COLO829 (cell line): Measurements from ENCODE around the gene PTAFR.

Experiments
- DNase-seq: peaks from one replicate; pipeline ENCODE4 v3.0.0; 2012; ENCODE audit warnings: low spot score

Gene PTAFR, protein sequence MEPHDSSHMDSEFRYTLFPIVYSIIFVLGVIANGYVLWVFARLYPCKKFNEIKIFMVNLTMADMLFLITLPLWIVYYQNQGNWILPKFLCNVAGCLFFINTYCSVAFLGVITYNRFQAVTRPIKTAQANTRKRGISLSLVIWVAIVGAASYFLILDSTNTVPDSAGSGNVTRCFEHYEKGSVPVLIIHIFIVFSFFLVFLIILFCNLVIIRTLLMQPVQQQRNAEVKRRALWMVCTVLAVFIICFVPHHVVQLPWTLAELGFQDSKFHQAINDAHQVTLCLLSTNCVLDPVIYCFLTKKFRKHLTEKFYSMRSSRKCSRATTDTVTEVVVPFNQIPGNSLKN

DNA sequence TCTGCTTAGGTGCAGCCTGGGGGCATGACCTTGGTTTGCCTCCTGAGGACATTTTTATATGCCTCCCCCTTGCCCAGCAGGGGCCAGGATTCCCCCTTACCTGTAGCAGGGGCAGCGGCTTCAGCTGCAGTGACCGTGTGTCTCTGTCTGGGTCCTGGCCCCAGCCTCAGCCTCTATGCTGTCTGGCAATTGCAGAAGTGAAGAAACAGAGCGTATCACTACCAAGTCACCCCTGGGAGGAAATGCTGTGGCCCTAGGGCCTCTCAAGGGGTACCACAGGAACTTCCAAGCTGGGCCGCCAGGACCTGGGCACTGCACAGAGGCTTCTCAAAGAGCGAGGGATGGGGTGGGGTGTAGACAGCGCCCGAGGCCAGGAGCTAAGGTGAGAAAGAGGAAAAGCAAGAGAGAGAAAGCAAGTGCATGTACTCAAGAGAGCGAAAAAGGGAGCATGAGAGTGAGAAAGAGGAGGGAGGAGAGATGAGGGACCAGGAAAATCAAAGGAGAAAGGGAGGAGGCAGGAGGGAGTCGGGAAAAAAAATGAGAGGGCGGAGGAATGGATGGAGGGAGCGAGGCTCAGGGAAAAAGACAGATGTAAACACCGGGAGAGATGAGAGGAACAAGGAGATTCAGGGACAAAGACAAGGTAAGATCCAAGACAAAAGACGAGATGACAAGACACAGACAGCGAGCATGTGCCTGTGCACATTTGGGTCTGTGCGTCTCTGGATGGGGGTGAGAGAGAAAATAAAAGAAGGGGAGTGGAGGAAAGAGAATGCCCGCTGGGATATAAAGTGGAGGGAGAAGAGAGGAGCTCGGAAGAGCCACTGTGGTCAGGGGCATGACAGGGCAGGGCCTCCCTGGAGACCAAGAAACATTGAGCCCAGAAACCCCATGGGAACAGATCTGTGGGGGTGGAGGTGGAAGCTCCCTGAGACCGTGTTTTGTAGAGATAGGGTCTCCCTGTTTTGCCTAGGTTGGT lies at the start of gene PTAFR:
TSS of gene PTAFR (minus strand) at position 199 of the 979 bp plus-strand sequence. CDS start 25,669 bp downstream, outside the sequence.
- DNase-seq, result no peak

DNA sequence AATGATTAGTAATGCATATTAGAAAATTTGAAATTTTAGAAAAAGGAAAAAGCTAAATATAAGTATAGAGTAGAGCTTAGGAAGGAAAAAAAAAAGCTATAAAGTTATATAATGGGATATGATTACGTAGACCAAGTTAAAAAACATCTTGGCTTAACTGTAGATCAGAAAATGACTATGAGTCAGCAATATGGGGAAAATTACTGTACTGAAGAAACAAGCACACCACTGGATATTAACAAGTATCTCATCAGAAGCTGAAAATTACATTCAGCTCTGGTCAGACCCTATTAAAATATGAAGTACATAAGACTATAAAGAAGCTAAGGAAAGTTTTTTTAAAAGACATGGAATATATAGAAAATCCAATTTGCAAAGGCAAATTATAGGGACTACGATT lies 36.8 kb upstream of the PTAFR start:
- DNase-seq, result no peak

DNA sequence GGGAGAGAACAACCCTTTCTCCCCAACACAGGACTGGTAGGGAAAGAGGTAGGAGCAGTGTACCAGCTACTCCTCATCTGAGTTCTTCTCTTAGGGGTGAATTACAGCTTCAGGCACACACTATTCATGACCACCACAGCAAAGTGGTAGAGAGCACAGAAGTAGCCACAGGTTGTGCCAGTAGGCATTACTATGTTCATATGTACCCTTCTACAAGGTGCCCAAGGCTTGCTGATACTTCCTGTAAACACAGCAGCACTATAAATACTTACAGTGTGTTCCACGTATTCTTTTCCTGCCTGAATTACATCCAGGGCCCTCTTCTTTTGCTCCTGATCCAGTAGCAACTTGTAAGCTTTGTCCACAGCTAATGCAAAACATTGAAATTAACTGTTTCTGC lies 33.2 kb upstream of the PTAFR start:
- DNase-seq, result no peak

DNA sequence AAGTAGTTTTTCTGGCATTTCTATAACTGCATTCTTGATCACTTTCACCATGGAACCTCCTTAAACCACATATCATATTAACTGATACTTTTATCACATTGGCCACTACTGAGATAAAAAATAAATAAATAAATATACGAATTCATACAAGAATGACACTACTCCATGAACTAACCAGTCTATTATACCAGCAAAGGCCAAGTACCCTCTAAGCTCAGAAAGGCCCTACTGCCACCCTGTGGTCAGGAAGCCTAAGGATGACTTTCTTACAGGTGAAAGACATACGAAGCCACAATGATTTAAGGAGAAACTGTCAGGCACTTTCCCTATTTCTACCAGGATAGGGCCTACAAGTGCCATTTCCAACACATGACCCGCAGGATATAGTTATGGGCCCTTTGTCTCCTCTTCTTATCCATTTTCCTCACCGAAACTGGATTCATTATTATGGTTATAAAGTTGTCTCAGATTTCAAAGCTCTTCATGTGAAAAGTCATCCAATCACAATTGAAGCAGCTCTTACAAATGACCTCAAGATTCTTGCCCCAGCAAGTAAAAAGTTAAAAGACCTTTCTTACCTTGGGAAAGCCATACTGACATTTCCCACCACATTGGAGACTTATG lies 32.4 kb upstream of the PTAFR start:
- peak; percentile 50 for DNase-seq

DNA sequence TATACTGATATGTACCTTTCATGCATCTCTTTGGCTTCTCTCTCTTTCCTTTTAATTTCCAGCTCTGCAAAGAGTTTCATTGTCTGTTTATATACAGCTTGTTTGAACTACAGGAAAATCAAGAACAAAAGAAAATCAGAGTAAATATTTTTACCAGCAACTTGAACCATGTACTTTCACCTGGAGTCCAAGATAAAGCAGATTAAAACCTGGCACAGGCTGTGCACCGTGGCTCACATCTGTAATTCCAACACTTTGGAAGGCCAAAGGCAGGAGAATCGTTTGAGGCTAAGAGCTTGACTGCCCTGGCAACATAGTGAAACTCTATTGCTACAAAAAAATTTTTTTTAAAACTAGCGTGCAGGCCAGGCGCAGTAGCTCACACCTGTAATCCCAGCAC lies 28.8 kb upstream of the PTAFR start:
- DNase-seq, result no peak

DNA sequence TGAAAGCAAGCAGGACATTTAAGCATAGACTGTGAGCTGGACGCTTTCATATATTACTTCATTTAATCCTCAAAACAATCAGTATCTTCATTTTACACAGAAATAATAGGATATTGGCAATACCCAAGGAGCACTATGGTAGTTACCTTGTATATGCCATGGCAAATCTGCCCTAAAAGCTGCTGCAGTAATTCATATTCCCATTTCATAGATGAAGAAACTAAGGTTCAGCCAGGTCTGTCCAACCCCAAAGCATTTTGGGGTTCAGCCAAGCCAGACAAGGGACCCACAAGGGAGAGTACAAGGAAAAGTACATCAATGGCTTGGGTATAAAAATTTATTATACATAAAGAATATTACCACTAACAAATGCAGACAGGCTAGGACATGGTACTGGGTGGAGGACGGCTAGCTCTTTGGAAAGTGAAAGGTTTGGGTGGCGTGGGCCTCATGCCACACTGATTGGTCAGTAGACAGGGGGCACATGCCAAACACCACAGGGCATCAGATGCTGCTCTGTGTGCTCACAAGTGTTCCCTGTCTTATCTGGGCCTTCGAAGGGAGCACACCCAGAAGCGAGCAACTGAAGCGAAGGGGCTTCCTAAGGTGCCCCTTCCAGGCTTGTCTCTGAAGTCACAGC lies 23.9 kb upstream of the PTAFR start:
- no peak for DNase-seq

DNA sequence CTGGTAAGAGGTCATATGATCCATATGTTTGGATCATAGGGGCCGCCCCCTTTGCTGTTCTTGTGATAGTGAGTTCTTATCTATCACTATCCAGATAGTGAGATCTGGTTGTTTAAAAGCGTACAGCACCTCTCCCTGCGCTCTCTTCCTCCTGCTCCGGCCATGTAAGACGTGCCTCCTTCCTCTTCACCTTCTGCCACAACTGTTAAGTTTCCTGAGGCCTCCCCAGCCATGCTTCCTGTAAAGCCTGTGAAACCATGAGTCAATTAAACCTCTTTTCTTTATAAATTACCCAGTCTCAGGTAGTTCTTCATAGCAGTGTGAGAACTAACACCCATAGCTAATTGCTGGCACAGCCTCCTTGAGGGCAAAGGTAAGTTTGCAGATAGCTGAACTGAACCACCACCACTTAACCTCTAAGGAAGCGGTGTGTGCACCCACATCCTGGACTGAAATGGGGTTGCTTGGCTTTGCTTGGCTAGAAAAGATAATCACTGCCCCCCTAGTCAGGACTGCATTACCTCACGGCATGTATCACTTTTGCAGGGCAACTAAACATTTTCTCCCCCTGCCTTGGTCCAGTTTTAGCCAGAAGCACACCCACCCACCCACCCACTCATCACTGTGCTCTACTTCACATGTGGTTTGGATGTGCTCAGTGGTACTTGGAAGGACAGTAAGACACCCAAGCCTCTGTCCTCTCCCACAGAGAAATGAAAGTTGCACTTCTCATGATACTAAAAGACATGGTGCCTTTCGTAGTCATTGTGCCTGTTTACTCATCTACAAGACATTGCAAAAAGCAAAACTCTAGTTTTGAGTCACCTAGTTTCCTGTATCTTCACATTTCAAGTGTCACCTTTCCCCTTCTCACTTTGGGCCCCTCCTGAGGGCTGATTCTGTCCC lies 23.1 kb upstream of the PTAFR start:
- no peak for DNase-seq

DNA sequence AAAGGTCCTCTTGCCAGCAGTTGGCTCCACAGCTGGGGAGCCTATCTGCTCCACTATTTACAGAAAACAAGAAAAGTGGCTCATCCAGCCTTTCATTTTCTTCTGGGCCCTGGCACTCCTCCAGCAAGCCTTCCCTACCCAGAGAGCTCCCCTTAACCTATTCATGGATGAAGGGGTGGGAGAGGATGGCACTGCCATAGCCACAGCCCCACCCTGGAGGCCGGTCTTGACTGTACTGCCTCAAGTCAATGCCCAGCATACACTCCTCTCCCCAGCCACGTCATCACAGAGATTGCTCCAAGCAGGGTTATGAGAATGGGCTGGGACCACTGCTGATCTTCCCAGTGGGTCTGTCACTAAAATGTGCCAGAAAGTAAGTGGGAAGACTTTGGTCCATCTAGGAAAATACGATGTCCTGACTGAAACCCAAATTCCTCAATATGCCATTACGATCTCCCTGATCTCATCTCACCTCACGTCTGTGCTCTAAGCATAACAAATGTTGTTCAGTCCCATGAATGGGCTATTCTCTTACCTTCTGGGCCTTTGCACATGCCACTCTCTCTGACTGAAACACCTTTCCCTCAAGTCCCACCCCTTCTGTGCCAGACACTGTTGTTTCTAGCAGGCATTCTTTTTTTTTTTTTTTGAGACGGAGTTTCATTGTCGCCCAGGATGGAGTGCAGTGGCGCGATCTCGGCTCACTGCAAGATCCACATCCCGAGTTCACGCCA lies 21.4 kb upstream of the PTAFR start:
- DNase-seq, result no peak

DNA sequence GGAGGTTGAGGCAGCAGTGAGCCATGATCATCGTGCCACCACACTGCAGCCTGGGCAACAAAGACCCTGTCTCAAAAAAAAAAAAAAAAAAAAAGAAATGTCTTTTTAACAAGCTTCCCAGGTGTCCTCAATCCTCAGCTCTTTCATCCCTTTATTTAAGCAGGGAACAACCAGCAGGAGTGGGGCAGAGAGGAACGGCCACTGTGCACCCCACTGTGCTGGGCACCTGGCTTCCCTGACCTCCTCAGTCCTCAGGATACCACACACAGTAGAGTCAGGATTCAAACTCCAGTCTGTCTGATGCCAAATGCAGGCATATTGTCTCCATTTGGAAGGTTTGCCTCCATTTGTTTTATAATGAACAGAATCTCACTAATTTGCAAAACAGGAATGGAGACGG lies 19.8 kb upstream of the PTAFR start:
- DNase-seq, result no peak

DNA sequence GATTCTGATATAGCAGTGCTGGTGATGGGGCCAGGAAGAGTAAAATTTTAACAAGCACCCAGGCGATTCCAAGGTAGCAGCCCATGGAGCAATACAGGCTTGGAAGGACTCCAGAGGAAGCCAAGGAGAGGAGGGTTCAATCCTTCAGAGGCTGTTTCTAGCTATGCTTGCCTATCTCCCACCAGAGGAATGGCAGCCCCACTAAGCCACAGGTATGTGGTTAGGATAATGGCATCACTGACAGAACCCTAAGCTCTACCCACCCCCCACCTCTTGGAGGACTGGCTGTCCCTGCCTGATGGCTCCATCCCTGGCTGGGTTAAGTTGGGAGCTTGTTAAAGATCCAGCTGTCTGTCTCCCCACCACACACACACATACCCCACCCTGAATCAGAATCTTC lies 19.3 kb upstream of the PTAFR start:
- no peak for DNase-seq

DNA sequence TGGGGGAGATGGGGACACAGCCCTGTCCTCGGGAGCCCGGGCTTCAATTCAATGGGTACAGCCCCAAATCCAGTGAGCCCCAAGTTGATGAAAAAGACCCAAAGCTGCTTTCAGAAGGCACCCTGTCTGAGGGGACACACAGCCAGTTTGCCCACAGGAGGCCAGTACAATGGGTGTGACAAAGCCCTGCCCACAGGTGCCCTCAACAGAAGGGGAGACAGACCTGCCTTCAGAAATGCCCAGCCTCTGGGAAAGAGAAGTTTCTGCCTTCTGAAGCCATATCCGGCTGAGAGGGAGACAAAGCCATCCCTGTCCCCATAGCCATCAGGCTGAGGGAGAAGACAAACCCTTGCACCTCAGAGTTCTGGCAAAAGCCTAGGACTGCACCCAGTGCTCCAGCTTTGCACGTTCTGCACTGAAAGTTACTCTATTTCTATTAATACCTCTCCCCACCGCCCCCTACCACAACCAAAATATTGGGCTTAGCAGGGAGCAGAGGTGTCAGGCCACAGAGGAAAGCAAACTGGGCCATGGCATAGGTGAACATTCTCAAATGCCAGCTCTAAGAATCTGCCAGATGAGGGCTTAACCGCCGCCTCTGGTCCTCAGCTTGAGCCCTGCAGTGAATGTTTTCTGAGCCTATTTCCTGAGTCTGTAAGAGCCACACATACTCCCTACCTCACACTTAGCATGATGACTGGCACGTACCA lies 18.0 kb upstream of the PTAFR start:
- no peak for DNase-seq

DNA sequence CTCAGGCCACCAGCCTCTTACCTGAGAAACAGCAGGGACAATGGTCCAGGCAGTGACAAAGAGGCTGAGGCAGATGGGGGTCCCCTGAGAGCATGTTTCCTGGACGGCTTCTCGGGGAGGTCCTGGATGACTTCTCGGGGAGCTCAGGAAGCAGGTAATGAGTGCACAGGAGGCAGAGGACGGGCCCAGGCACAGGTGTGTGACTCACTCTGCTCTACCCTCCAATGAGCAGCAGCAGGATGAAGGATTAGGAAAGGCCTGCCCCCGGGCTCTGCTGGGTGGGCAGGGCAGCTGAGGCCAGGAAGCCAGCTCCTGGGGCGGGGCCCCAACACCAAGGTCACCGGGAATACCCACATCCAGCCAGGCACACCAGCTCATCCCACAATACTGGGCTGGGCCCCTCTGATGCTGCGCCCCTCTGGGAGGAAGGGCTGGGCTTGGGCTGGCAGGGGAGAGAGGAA lies 17.2 kb upstream of the PTAFR start:
- no peak for DNase-seq

DNA sequence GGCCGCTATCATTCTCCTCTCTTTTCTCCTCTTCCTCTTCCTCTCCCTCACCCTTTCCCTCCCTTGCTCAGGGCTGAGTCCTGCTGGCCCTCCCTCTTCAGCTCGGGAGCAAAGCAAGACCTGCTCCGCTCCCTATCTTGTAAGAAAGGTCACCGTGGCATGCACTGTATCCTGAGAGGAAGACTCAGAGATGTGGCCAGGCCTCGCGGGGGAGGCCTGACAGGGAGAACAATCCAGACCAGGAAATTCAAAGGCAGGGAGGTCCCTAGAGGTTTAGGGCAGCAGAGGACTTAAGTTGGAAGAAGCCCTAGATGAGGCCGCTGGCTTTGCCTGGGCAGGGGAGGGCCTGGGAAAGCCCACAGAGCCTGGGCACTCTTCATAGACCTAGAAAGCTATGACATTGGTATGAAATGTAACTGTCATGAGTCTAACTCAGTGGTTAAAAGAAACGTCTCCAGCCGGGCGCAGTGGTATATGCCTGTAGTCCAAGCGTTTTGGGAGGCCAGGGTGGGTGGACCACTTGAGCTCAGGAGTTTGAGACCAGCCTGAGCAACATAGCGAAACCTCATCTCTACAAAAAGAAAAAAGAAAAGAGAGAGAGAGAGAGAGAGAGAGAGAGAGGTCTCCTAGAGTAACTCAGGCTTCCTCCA lies 14.6 kb upstream of the PTAFR start:
- no peak for DNase-seq

DNA sequence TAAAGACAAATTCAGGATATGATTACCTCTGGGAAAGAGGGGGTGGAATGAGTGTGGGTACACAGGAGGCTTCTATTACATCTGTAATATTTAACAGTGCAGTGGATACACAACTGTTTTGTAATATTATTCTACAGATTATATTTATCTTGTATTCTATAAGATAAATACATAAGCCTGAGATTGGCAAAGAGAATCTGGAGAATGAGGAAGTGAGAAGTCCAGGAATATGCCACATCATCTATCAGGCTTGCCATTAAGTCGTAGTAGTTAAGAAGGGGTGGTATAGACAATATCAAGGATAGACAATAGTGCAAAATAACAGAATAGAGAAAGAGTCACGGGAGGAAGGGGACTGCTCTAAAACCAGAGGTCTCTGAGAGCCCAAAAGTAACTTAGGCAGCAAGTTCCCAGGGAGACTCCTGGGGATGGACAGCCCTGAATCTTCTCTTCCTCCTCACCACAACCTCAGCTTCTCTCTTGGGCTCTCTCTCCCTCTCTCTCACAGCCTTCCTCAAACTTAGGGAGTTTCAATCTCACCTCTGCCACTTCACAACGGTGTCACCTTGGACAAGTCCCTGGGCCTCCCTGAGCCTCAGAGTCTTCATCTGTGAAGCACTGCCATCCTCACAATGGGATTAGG lies 14.0 kb upstream of the PTAFR start:
- DNase-seq, result no peak

DNA sequence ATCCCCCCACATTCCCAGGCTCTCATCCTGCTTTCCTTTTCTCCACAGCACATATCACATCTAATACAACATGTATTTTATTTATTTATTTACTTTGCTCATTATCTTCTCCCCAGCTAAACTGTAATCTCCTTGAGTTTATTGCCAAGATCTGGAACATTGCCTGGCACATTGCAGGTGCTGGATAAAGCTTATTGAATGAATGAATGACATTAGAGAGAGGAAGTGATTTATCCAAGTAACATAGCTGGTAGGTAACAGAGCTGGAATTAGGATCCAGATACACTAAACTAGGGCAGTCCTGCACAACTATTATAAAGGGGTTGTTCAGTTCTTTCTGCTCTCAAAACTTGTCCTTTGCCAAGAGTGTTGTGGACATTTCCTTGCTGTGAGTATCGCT lies 8.6 kb upstream of the PTAFR start:
- no peak for DNase-seq

DNA sequence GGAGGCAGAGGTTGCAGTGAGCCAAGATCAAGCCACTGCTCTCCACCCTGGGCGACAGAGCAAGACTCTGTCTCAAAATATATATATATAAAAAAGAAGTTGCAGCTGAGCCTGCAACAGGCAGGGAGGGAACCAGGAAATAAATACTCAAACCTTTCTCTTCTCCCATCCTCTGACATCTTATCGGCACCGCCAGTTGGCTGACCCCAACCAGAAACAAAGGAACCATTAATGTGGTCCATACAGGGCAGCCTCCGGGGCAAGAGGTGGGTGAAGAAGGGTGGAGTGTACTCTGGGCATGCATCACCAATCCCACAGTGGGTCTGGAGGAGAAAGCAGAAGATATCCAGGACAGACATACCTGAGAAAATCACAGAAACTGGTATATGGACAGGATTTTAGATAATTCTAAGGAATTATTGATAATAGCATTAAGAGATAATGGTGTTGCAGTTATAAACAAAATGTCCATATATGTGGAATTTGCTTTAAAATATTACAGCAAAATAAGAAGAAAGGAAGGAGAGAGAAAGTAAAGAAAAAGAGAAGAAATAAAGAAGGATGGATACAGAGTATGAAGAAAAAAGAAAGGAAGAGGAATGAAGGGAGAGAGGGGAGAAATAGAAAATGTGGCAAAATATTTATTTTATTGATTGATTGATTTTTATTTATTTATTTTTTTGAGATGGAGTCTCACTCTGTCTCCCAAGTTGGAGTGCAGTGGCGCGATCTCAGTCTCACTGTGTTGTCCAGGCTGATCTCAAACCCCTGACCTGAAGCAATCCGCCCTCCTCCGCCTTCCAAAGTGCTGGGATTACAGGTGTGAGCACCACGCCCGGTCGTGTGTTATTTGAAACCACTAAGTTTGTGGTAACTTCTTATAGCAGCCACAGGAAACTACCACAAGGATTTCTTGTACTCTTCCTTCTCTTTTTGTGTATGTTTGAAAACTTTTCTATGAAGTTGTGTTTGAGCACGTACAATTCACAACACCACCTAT lies 4.1 kb upstream of the PTAFR start:
- peak; percentile 16 for DNase-seq
